Gastrocnemius medialis (tissue), 4 donors: ENCODE results near the gene RIPK4. TPM values are rescaled to one million over a fixed set of nuclear protein-coding genes. Genes with fewer than 3 reads are reported as not detected.

ENCODE experiments used
- ATAC-seq, 2 donors: fragments of 150-250 bp; one replicate each; pipeline ENCODE4 v1.9.1; 2016
- DNase-seq, 2 donors: peaks; one replicate each; pipeline ENCODE4 v3.0.0-alpha.2; 2019
- H3K27ac ChIP-seq, 4 donors: fragments of 200-600 bp; sonication (generic); 1 replicate in 1 of 4; 2 replicates in 3 of 4; pipeline ENCODE4 v1.5.1; 2016 to 2018; ENCODE audit warnings: mild to moderate bottlenecking in 2 of 4, moderate library complexity in 1 of 4
- H3K27me3 ChIP-seq, 3 donors: fragments of 200-600 bp; sonication (generic) in 2 of 3; 1 replicate in 1 of 3; 2 replicates in 2 of 3; pipeline versions ENCODE4 v1.5.1 to v1.6.0; 2016 to 2019; ENCODE audit warnings: mild to moderate bottlenecking in 1 of 3, moderate library complexity in 1 of 3
- H3K36me3 ChIP-seq, 2 donors: fragments of 200-600 bp; sonication (generic) in 1 of 2; one replicate each; pipeline ENCODE4 v1.5.1; 2017 to 2018
- H3K4me1 ChIP-seq, 2 donors: fragments of 200-600 bp; sonication (generic) in 1 of 2; one replicate each; pipeline ENCODE4 v1.5.1; 2016 to 2017; ENCODE audit warnings: mild to moderate bottlenecking in 2 of 2
- H3K4me3 ChIP-seq, 4 donors: fragments of 200-600 bp; sonication (generic) in 3 of 4; 1 replicate in 1 of 4; 2 replicates in 3 of 4; pipeline ENCODE4 v1.5.1; 2016 to 2019; ENCODE audit warnings: mild to moderate bottlenecking in 2 of 4
- H3K9me3 ChIP-seq, 3 donors: fragments of 200-600 bp; sonication (generic) in 2 of 3; 1 replicate in 1 of 3; 2 replicates in 2 of 3; pipeline ENCODE4 v1.5.1; 2016 to 2019
- CTCF ChIP-seq, 5 experiments: fragments of 450-650 bp in 3 of 5; fragments of 200-600 bp in 2 of 5; sonication (generic) in 2 of 5; IDR thresholded peaks in 4 of 5; conservative IDR thresholded peaks in 1 of 5; 1 replicate in 4 of 5; 2 replicates in 1 of 5; pipeline ENCODE4 v1.5.1; 2016 to 2019; ENCODE audit warnings: antibody characterized with exemption in 5 of 5, mild to moderate bottlenecking in 3 of 5, moderate library complexity in 3 of 5
- POLR2A ChIP-seq, 2 donors: fragments of 450-650 bp; IDR thresholded peaks; one replicate each; pipeline ENCODE4 v1.6.1; 2017; ENCODE audit warnings: antibody characterized with exemption in 2 of 2, mild to moderate bottlenecking in 2 of 2, moderate library complexity in 2 of 2
- in situ Hi-C, 4 donors: fragments of 200-750 bp; cut with MboI; loops; one replicate each; pipeline versions ENCODE4 v1.15.0 to v1.8.0; 2017; ENCODE audit warnings: low sequenced_read_pairs in 4 of 4
- intact Hi-C: fragments of 100-400 bp; cut with DNase I; formaldehyde crosslinking; loops from one replicate; pipeline ENCODE4 v1.15.1; 2023; ENCODE audit warnings: low total_unique reads
- total RNA-seq, 4 donors: library from RNA; depleted of rRNA; stranded (reverse); fragments of >200 nt; gene quantifications; one replicate each; pipeline versions ENCODE4 v1.1.0 to v1.2.3, GENCODE V29; 2016

Gene RIPK4
- total RNA-seq, 4 donors from 2014 or later: 0.04 to 0.07 TPM; not detected in 2

- in situ Hi-C loops: loop anchor here in 1 of 4 donors (25.0 kb wide), 1 partner anchor 310 kb away; no protein-coding TSS in a partner anchor
- no peak for TF ChIP-seq POLR2A (IDR thresholded peaks at IDR 0.05)
- no peak for TF ChIP-seq CTCF (IDR thresholded peaks at IDR 0.05 in 4 of 5, conservative IDR thresholded peaks at IDR 0.05 in 1 of 5)
- H3K4me3 ChIP-seq: peak overlapping the region in 1 of 4 donors; percentile 15
- intact Hi-C loops: no loop called here
- no peaks in the 10 kb centered on the region for H3K27me3 ChIP-seq
- H3K36me3 ChIP-seq: peaks cover 0 to 26% of the 10 kb centered on the region in 2 donors
- peak; percentile 59 to 78 for DNase-seq
- H3K9me3 ChIP-seq: no peaks in the 10 kb centered on the region
- ATAC-seq: peak; percentile 82 to 87
- H3K4me1 ChIP-seq: peaks cover 7 to 10% of the 10 kb centered on the region in 2 donors
- H3K27ac ChIP-seq: peak overlapping the region in 1 of 4 donors; percentile 15
Observed at GRCh38 chr21:41802684-41803083, 35.8 kb upstream of the RIPK4 start.

GRCh38 chr21:41802198-41802584 lies 35.3 kb upstream of the RIPK4 start:
- Histone ChIP-seq H3K9me3 (no peaks in the 10 kb centered on the region), H3K27ac (no peak overlapping the region), H3K4me3 (no peak overlapping the region), H3K27me3 (no peaks in the 10 kb centered on the region), H3K4me1 (peaks cover 7 to 10% of the 10 kb centered on the region in 2 donors), H3K36me3 (peaks cover 0 to 26% of the 10 kb centered on the region in 2 donors)
- TF ChIP-seq CTCF (IDR thresholded peaks at IDR 0.05 in 4 of 5, conservative IDR thresholded peaks at IDR 0.05 in 1 of 5) (no peak), POLR2A (IDR thresholded peaks at IDR 0.05) (no peak)
- no peak for ATAC-seq
- in situ Hi-C loops: loop anchor here in 1 of 4 donors (25.0 kb wide), 1 partner anchor 310 kb away; no protein-coding TSS in a partner anchor
- intact Hi-C loops: no loop called here
- DNase-seq: no peak

GRCh38 chr21:41801321-41802197 lies 34.7 kb upstream of the RIPK4 start:
- ATAC-seq (no peak), DNase-seq (no peak)
- Histone ChIP-seq H3K27me3 (no peaks in the 10 kb centered on the region), H3K9me3 (no peaks in the 10 kb centered on the region), H3K36me3 (peaks cover 0 to 26% of the 10 kb centered on the region in 2 donors), H3K4me1 (peaks cover 7 to 10% of the 10 kb centered on the region in 2 donors), H3K27ac (no peak overlapping the region), H3K4me3 (no peak overlapping the region)
- no peak for TF ChIP-seq CTCF (IDR thresholded peaks at IDR 0.05 in 4 of 5, conservative IDR thresholded peaks at IDR 0.05 in 1 of 5)
- no peak for TF ChIP-seq POLR2A (IDR thresholded peaks at IDR 0.05)
- intact Hi-C loops (no loop called here), in situ Hi-C loops (loop anchor here in 1 of 4 donors (25.0 kb wide), 1 partner anchor 311 kb away; no protein-coding TSS in a partner anchor)

- ATAC-seq (no peak), DNase-seq (no peak)
- no peak for TF ChIP-seq CTCF (IDR thresholded peaks at IDR 0.05 in 4 of 5, conservative IDR thresholded peaks at IDR 0.05 in 1 of 5)
- TF ChIP-seq POLR2A (IDR thresholded peaks at IDR 0.05): no peak
- intact Hi-C loops (no loop called here), in situ Hi-C loops (loop anchor here in 1 of 4 donors (25.0 kb wide), 1 partner anchor 312 kb away; no protein-coding TSS in a partner anchor)
- Histone ChIP-seq H3K36me3 (peaks cover 0 to 26% of the 10 kb centered on the region in 2 donors), H3K9me3 (no peaks in the 10 kb centered on the region), H3K27me3 (no peaks in the 10 kb centered on the region), H3K27ac (no peak overlapping the region), H3K4me1 (peaks cover 7 to 10% of the 10 kb centered on the region in 2 donors), H3K4me3 (no peak overlapping the region)
Observed at GRCh38 chr21:41800425-41801320, 33.8 kb upstream of the RIPK4 start.
